Neural progenitor cell (in vitro differentiated cells): ENCODE results near the gene HES3.

Experiments
- CTCF ChIP-seq: fragments of 200-600 bp; sonication (generic); IDR thresholded peaks from 2 replicates; pipeline ENCODE4 v1.5.1; 2017; ENCODE audit warnings: antibody characterized with exemption, mild to moderate bottlenecking
- EZH2 ChIP-seq: fragments of 200-600 bp; sonication (generic); IDR thresholded peaks from 2 replicates; pipeline ENCODE4 v1.6.1; 2017; ENCODE audit warnings: antibody characterized with exemption, mild to moderate bottlenecking, moderate library complexity
- EZH2phosphoT487 ChIP-seq: fragments of 200-600 bp; sonication (generic); IDR thresholded peaks from 2 replicates; pipeline ENCODE4 v1.6.1; 2017; ENCODE audit warnings: antibody characterized with exemption

- TF ChIP-seq CTCF: no peak
- TF ChIP-seq EZH2phosphoT487: no peak
- no peak for TF ChIP-seq EZH2
Measured at GRCh38 chr1:6221210-6221784, 22.7 kb upstream of the HES3 start.
